ENCODE data around the gene APBA2. TPM values are rescaled to one million over a fixed set of nuclear protein-coding genes. Genes with fewer than 3 reads are reported as not detected.

Gene APBA2
- polyA plus RNA-seq, 1 donor (not counting 4 experiments of a cell fraction or from before 2014, with no cell fraction given) = 5.5 TPM

DNA sequence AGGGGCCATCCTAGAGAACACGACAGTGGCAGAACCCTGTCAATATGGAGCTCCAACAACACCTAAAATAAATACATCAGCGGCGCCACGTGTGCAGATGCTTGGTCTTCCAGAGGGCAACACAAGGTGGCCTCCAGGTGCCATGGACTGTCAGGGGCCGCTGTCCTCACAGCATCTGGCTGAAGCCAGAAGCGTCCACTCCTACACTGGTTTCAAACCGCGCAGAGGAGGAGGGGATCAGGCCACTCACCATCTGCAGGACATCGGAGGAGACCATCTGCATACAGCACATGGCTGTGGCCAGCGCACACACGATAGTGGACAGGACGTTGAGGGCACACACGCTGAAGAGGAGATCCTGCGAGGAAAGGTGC lies 265.7 kb downstream of the APBA2 start:
- DNase-seq (ENCODE audit: low read depth, low spot score) (no peak), FAIRE-seq (no peak)
- Histone ChIP-seq H3K9me3 (ENCODE audit: control insufficient read depth, low read depth, low read length) (no peaks in the 10 kb centered on the region), H3K27ac (ENCODE audit: control insufficient read depth, insufficient read depth, low read length) (no peak overlapping the region), H3K9me1 (ENCODE audit: control insufficient read depth, extremely low read depth, insufficient read depth, low read length) (no peaks in the 10 kb centered on the region), H3K9ac (ENCODE audit: control insufficient read depth, extremely low read depth, insufficient read depth, low read length) (no peak overlapping the region), H3K4me1 (ENCODE audit: control insufficient read depth, extremely low read depth, insufficient read depth, low read length) (no peaks in the 10 kb centered on the region), H4K20me1 (ENCODE audit: control insufficient read depth, extremely low read depth, insufficient read depth, low read length) (no peaks in the 10 kb centered on the region), H3K27me3 (ENCODE audit: control insufficient read depth, extremely low read depth, insufficient read depth, low read length) (no peaks in the 10 kb centered on the region), H3K4me2 (ENCODE audit: control insufficient read depth, extremely low read depth, insufficient read depth, low read depth, low read length) (no peak overlapping the region), H3K4me3 (ENCODE audit: control insufficient read depth in 2 of 3, extremely low read depth in 1 of 3, insufficient read depth in 2 of 3, low read depth in 1 of 3, low read length in 3 of 3) (no peak overlapping the region), H2AFZ (ENCODE audit: control insufficient read depth, low read length) (no peak overlapping the region), H3K79me2 (ENCODE audit: control insufficient read depth, insufficient read depth, low read length) (no peaks in the 10 kb centered on the region), H3K36me3 (ENCODE audit: control insufficient read depth in 2 of 2, extremely low read depth in 1 of 2, insufficient read depth in 2 of 2, low read length in 2 of 2) (no peaks in the 10 kb centered on the region)
- dilution Hi-C loops (cut with MboI; ENCODE audit: extremely low pct_ligation_motif_present, low sequenced_read_pairs) = no loop called here
- TF ChIP-seq EZH2 (IDR thresholded peaks at IDR 0.05; ENCODE audit: low read length) = no peak
- TF ChIP-seq, protein P1, sequence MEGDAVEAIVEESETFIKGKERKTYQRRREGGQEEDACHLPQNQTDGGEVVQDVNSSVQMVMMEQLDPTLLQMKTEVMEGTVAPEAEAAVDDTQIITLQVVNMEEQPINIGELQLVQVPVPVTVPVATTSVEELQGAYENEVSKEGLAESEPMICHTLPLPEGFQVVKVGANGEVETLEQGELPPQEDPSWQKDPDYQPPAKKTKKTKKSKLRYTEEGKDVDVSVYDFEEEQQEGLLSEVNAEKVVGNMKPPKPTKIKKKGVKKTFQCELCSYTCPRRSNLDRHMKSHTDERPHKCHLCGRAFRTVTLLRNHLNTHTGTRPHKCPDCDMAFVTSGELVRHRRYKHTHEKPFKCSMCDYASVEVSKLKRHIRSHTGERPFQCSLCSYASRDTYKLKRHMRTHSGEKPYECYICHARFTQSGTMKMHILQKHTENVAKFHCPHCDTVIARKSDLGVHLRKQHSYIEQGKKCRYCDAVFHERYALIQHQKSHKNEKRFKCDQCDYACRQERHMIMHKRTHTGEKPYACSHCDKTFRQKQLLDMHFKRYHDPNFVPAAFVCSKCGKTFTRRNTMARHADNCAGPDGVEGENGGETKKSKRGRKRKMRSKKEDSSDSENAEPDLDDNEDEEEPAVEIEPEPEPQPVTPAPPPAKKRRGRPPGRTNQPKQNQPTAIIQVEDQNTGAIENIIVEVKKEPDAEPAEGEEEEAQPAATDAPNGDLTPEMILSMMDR (optimal IDR thresholded peaks at IDR 0.05 in 1 of 3, IDR thresholded peaks at IDR 0.05 in 1 of 3, conservative IDR thresholded peaks at IDR 0.05 in 1 of 3; ENCODE audit: extremely low read depth in 1 of 3, insufficient read depth in 2 of 3, low read length in 3 of 3) = no peak

GRCh38 chr15:29156521-29156920 lies 270.7 kb downstream of the APBA2 start:
- Histone ChIP-seq H3K9ac (ENCODE audit: control insufficient read depth, extremely low read depth, insufficient read depth, low read length) (no peak overlapping the region), H2AFZ (ENCODE audit: control insufficient read depth, low read length) (no peak overlapping the region), H3K36me3 (ENCODE audit: control insufficient read depth in 2 of 2, extremely low read depth in 1 of 2, insufficient read depth in 2 of 2, low read length in 2 of 2) (no peaks in the 10 kb centered on the region), H3K4me2 (ENCODE audit: control insufficient read depth, extremely low read depth, insufficient read depth, low read depth, low read length) (no peak overlapping the region), H3K4me1 (ENCODE audit: control insufficient read depth, extremely low read depth, insufficient read depth, low read length) (no peaks in the 10 kb centered on the region), H3K9me3 (ENCODE audit: control insufficient read depth, low read depth, low read length) (peaks cover 2% of the 10 kb centered on the region), H3K4me3 (ENCODE audit: control insufficient read depth in 2 of 3, extremely low read depth in 1 of 3, insufficient read depth in 2 of 3, low read depth in 1 of 3, low read length in 3 of 3) (no peak overlapping the region), H3K27me3 (ENCODE audit: control insufficient read depth, extremely low read depth, insufficient read depth, low read length) (no peaks in the 10 kb centered on the region), H3K27ac (ENCODE audit: control insufficient read depth, insufficient read depth, low read length) (no peak overlapping the region), H3K79me2 (ENCODE audit: control insufficient read depth, insufficient read depth, low read length) (no peaks in the 10 kb centered on the region), H4K20me1 (ENCODE audit: control insufficient read depth, extremely low read depth, insufficient read depth, low read length) (no peaks in the 10 kb centered on the region), H3K9me1 (ENCODE audit: control insufficient read depth, extremely low read depth, insufficient read depth, low read length) (no peaks in the 10 kb centered on the region)
- no peak for TF ChIP-seq EZH2 (IDR thresholded peaks at IDR 0.05; ENCODE audit: low read length)
- TF ChIP-seq, protein P1 (optimal IDR thresholded peaks at IDR 0.05 in 1 of 3, IDR thresholded peaks at IDR 0.05 in 1 of 3, conservative IDR thresholded peaks at IDR 0.05 in 1 of 3; ENCODE audit: extremely low read depth in 1 of 3, insufficient read depth in 2 of 3, low read length in 3 of 3) = no peak
- DNase-seq (ENCODE audit: low read depth, low spot score) (no peak), FAIRE-seq (no peak)
- dilution Hi-C loops (cut with MboI; ENCODE audit: extremely low pct_ligation_motif_present, low sequenced_read_pairs) = no loop called here
